SK-N-SH (cell line): ENCODE measurements around the gene TKTL1. TPM values are rescaled to one million over a fixed set of nuclear protein-coding genes. Genes with fewer than 3 reads are reported as not detected.

Source experiments
- CTCF ChIA-PET: fragments of 300-600, 350-600 bp; formaldehyde crosslinking; extraction: SDS; loops from one replicate; lab custom pipeline; 2021; lab: Yijun Ruan, JAX
- POLR2A ChIA-PET: fragments of 350-600 bp; sonication (Branson Sonifier 250); formaldehyde crosslinking; extraction: SDS; loops from one replicate; lab custom pipeline; 2020; ENCODE audit warnings: antibody characterized with exemption, inconsistent platforms; lab: Yijun Ruan, JAX
- DNase-seq: peaks from one replicate; pipeline ENCODE4 v3.0.0; 2012
- H2AFZ ChIP-seq: fragments of 200-600 bp; sonication (generic); 2 replicates; pipeline ENCODE4 v1.8.1; 2016; ENCODE audit warnings: antibody characterized with exemption, mild to moderate bottlenecking, low read depth
- H3F3A ChIP-seq: fragments of 200-600 bp; sonication (generic); replicated peaks from 2 replicates; pipeline ENCODE3; 2016; ENCODE audit warnings: antibody characterized with exemption, mild to moderate bottlenecking; ENCODE audit not compliant: insufficient read depth
- H3K27ac ChIP-seq, 2 experiments: fragments of 200-500 bp in 1 of 2; fragments of 200-600 bp in 1 of 2; sonication (Bioruptor generic) in 1 of 2; sonication (generic), shearing (Covaris generic) in 1 of 2; 2 replicates each; pipeline versions ENCODE4 v1.5.1 to v1.6.1; 2014 to 2016; ENCODE audit warnings: low read depth in 2 of 2, inconsistent platforms in 1 of 2, low read length in 1 of 2, mild to moderate bottlenecking in 1 of 2, mixed read lengths in 1 of 2
- H3K27me3 ChIP-seq: fragments of 200-600 bp; sonication (generic), shearing (Covaris generic); 2 replicates; pipeline ENCODE4 v1.6.1; 2016; ENCODE audit warnings: mixed run types; ENCODE audit not compliant: insufficient read depth
- H3K36me3 ChIP-seq, 2 experiments: fragments of 200-500 bp in 1 of 2; fragments of 200-600 bp in 1 of 2; sonication (Bioruptor generic) in 1 of 2; sonication (generic) in 1 of 2; replicated peaks in 1 of 2; 2 replicates each; pipeline versions ENCODE3 to v1.5.1; 2014 to 2016; ENCODE audit warnings: low read length in 1 of 2, mild to moderate bottlenecking in 1 of 2; ENCODE audit not compliant: insufficient read depth in 2 of 2, control insufficient read depth in 1 of 2
- H3K4me1 ChIP-seq, 2 experiments: fragments of 200-500 bp in 1 of 2; fragments of 200-600 bp in 1 of 2; sonication (Bioruptor generic) in 1 of 2; sonication (generic), shearing (Covaris generic) in 1 of 2; 2 replicates each; pipeline versions ENCODE4 v1.5.1 to v1.6.1; 2014 to 2016; ENCODE audit warnings: low read depth in 1 of 2, low read length in 1 of 2, mixed run types in 1 of 2; ENCODE audit not compliant: insufficient read depth in 2 of 2, control insufficient read depth in 1 of 2
- H3K4me2 ChIP-seq: fragments of 200-600 bp; sonication (generic), shearing (Covaris generic); 2 replicates; pipeline ENCODE4 v1.6.1; 2017; ENCODE audit warnings: mixed run types
- H3K4me3 ChIP-seq, 2 experiments: fragments of 200-500 bp in 1 of 2; fragments of 200-600 bp in 1 of 2; sonication (Bioruptor generic) in 1 of 2; sonication (generic), shearing (Covaris generic) in 1 of 2; 2 replicates each; pipeline versions ENCODE4 v1.5.1 to v1.8.1; 2014 to 2016; ENCODE audit warnings: low read depth in 2 of 2, inconsistent platforms in 1 of 2, low read length in 1 of 2, mild to moderate bottlenecking in 1 of 2, mixed read lengths in 1 of 2, moderate library complexity in 1 of 2
- H3K79me2 ChIP-seq: fragments of 200-600 bp; sonication (generic); 2 replicates; pipeline ENCODE4 v1.8.1; 2017; ENCODE audit warnings: mild to moderate bottlenecking; ENCODE audit not compliant: insufficient read depth
- H3K9ac ChIP-seq: fragments of 200-600 bp; sonication (generic); 2 replicates; pipeline ENCODE4 v1.6.1; 2017; ENCODE audit warnings: mixed run types
- H3K9me2 ChIP-seq: fragments of 200-600 bp; sonication (generic); 2 replicates; pipeline ENCODE4 v1.6.1; 2017; ENCODE audit warnings: mixed run types
- H3K9me3 ChIP-seq: fragments of 200-600 bp; sonication (generic); 2 replicates; pipeline ENCODE4 v1.6.1; 2017; ENCODE audit warnings: mixed run types, mild to moderate bottlenecking, moderate library complexity
- H4K20me1 ChIP-seq: fragments of 200-600 bp; sonication (generic); 2 replicates; pipeline ENCODE4 v1.6.1; 2017; ENCODE audit warnings: mild to moderate bottlenecking, mixed run types; ENCODE audit not compliant: insufficient read depth
- EP300 ChIP-seq, 2 experiments: IDR thresholded peaks; 2 replicates each; pipeline versions ENCODE4 v1.4.0 to v1.6.1; 2012; ENCODE audit warnings: borderline replicate concordance in 1 of 2, low read depth in 1 of 2, low read length in 1 of 2
- FOXJ3 ChIP-seq: sonication (generic); formaldehyde crosslinking; IDR thresholded peaks from 2 replicates; pipeline ENCODE4 v1.5.1; 2020; ENCODE audit warnings: mild to moderate bottlenecking, missing genetic modification reagents
- FOXM1 ChIP-seq: IDR thresholded peaks from 2 replicates; pipeline ENCODE4 v1.4.0; 2012; ENCODE audit warnings: low read depth, mild to moderate bottlenecking
- GABPA ChIP-seq: IDR thresholded peaks from 2 replicates; pipeline ENCODE4 v1.4.0; 2012; ENCODE audit warnings: low read depth, mild to moderate bottlenecking
- NFIC ChIP-seq: IDR thresholded peaks from 2 replicates; pipeline ENCODE4 v1.4.0; 2012; ENCODE audit warnings: borderline replicate concordance
- NRF1 ChIP-seq: IDR thresholded peaks from 2 replicates; pipeline ENCODE4 v1.6.1; 2012; ENCODE audit warnings: low read depth, mild to moderate bottlenecking, low read length
- PBX3 ChIP-seq: IDR thresholded peaks from 2 replicates; pipeline ENCODE4; 2012
- POLR2AphosphoS5 ChIP-seq: IDR thresholded peaks from 2 replicates; pipeline ENCODE4 v1.6.1; 2012; ENCODE audit warnings: low read depth, low read length
- RAD21 ChIP-seq: IDR thresholded peaks from 2 replicates; pipeline ENCODE4 v1.6.1; 2012; ENCODE audit warnings: mild to moderate bottlenecking, low read length
- RXRA ChIP-seq: IDR thresholded peaks from 2 replicates; pipeline ENCODE4 v1.4.0; 2012; ENCODE audit warnings: low read depth, mild to moderate bottlenecking, borderline replicate concordance
- TAF1 ChIP-seq: IDR thresholded peaks from 2 replicates; pipeline ENCODE4 v1.6.1; 2012; ENCODE audit warnings: low read depth, mild to moderate bottlenecking, low read length, moderate library complexity, borderline replicate concordance
- WGBS: methylation state at CpG from one replicate; pipeline ENCODE4 v1.1.6; 2017; ENCODE audit warnings: low lambda C conversion rate; 5-methylcytosine and 5-hydroxymethylcytosine counted together
- polyA plus RNA-seq, 3 experiments: library from polyadenylated mRNA; depleted of rRNA; stranded (reverse); fragments of >200 nt; gene quantifications; 2 replicates each; pipeline ENCODE4 v1.2.3, GENCODE V29; 2012
- TF ChIP-seq, protein P1 (sequence below): IDR thresholded peaks from 2 replicates; pipeline ENCODE4 v1.4.0; 2012; ENCODE audit warnings: low read depth
- TF ChIP-seq, protein P2 (sequence below): IDR thresholded peaks from 2 replicates; pipeline ENCODE4 v1.4.0; 2012; ENCODE audit warnings: low read depth, borderline replicate concordance
- TF ChIP-seq, protein P3 (sequence below): fragments of 200-600 bp; sonication (generic); IDR thresholded peaks from 2 replicates; pipeline ENCODE4 v1.6.1; 2017; ENCODE audit warnings: antibody characterized with exemption, mild to moderate bottlenecking, moderate library complexity
- TF ChIP-seq, protein P4 (sequence below): IDR thresholded peaks from 2 replicates; pipeline ENCODE4 v1.4.0; 2012; ENCODE audit warnings: low read depth, borderline replicate concordance

Gene TKTL1
- polyA plus RNA-seq, 1 of the 3 experiments (the other 2 are of a cell fraction): not detected

GRCh38 chrX:154329294-154329693 is 33.7 kb downstream of the TKTL1 start:
- Histone ChIP-seq H3K9me3 (no peaks in the 10 kb centered on the region), H2AFZ (no peak overlapping the region), H3K9ac (no peak overlapping the region), H3K27me3 (peaks cover 77% of the 10 kb centered on the region), H3K4me1 (no peaks in the 10 kb centered on the region; a peak in 1 of 4 replicates), H4K20me1 (no peaks in the 10 kb centered on the region), H3F3A (no peaks in the 10 kb centered on the region), H3K36me3 (no peaks in the 10 kb centered on the region), H3K27ac (no peak overlapping the region), H3K4me3 (no peak overlapping the region), H3K79me2 (no peaks in the 10 kb centered on the region), H3K4me2 (no peak overlapping the region), H3K9me2 (no peaks in the 10 kb centered on the region)
- WGBS: 52% methylated on average over 10 of the region's 10 CpGs
- no peak for DNase-seq
- CTCF ChIA-PET: interaction anchor here (1.2 to 1.5 kb wide), 2 partner anchors 12 to 15 kb away, joined by 3 to 4 read pairs; no protein-coding TSS in a partner anchor
- no peak for TF ChIP-seq NRF1
- no peak for TF ChIP-seq GABPA
- TF ChIP-seq, protein P1, sequence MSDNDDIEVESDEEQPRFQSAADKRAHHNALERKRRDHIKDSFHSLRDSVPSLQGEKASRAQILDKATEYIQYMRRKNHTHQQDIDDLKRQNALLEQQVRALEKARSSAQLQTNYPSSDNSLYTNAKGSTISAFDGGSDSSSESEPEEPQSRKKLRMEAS: no peak
- no peak for TF ChIP-seq RXRA
- TF ChIP-seq, protein P2, sequence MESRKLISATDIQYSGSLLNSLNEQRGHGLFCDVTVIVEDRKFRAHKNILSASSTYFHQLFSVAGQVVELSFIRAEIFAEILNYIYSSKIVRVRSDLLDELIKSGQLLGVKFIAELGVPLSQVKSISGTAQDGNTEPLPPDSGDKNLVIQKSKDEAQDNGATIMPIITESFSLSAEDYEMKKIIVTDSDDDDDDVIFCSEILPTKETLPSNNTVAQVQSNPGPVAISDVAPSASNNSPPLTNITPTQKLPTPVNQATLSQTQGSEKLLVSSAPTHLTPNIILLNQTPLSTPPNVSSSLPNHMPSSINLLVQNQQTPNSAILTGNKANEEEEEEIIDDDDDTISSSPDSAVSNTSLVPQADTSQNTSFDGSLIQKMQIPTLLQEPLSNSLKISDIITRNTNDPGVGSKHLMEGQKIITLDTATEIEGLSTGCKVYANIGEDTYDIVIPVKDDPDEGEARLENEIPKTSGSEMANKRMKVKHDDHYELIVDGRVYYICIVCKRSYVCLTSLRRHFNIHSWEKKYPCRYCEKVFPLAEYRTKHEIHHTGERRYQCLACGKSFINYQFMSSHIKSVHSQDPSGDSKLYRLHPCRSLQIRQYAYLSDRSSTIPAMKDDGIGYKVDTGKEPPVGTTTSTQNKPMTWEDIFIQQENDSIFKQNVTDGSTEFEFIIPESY: no peak
- no peak for TF ChIP-seq FOXM1
- TF ChIP-seq, protein P3, sequence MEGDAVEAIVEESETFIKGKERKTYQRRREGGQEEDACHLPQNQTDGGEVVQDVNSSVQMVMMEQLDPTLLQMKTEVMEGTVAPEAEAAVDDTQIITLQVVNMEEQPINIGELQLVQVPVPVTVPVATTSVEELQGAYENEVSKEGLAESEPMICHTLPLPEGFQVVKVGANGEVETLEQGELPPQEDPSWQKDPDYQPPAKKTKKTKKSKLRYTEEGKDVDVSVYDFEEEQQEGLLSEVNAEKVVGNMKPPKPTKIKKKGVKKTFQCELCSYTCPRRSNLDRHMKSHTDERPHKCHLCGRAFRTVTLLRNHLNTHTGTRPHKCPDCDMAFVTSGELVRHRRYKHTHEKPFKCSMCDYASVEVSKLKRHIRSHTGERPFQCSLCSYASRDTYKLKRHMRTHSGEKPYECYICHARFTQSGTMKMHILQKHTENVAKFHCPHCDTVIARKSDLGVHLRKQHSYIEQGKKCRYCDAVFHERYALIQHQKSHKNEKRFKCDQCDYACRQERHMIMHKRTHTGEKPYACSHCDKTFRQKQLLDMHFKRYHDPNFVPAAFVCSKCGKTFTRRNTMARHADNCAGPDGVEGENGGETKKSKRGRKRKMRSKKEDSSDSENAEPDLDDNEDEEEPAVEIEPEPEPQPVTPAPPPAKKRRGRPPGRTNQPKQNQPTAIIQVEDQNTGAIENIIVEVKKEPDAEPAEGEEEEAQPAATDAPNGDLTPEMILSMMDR: no peak
- no peak for TF ChIP-seq EP300 (IDR thresholded peaks at IDR 0.05; ENCODE audit: borderline replicate concordance in 1 of 2, low read depth in 1 of 2, low read length in 1 of 2)
- TF ChIP-seq POLR2AphosphoS5: no peak
- no peak for TF ChIP-seq FOXJ3 (CRISPR knock-in tag)
- no peak for TF ChIP-seq TAF1
- no peak for TF ChIP-seq PBX3
- TF ChIP-seq RAD21: no peak
- TF ChIP-seq, protein P4, sequence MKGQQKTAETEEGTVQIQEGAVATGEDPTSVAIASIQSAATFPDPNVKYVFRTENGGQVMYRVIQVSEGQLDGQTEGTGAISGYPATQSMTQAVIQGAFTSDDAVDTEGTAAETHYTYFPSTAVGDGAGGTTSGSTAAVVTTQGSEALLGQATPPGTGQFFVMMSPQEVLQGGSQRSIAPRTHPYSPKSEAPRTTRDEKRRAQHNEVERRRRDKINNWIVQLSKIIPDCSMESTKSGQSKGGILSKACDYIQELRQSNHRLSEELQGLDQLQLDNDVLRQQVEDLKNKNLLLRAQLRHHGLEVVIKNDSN: no peak
- no peak for TF ChIP-seq NFIC
- POLR2A ChIA-PET: no interaction called here
